PFSK-1 (cell line): ENCODE data around the gene TPP2.

Source experiments
- FOXP2 ChIP-seq: optimal IDR thresholded peaks from 2 replicates; pipeline ENCODE3; 2011; ENCODE audit warnings: borderline replicate concordance, control low read depth, inconsistent platforms; ENCODE audit not compliant: insufficient read depth; ENCODE audit errors: extremely low read length, extremely low read depth
- POLR2AphosphoS5 ChIP-seq: IDR thresholded peaks from 2 replicates; pipeline ENCODE4 v1.6.1; 2012; ENCODE audit warnings: low read depth, mild to moderate bottlenecking, control low read depth, low read length, moderate library complexity
- SIN3A ChIP-seq: IDR thresholded peaks from 2 replicates; pipeline ENCODE4 v1.6.1; 2012; ENCODE audit warnings: mild to moderate bottlenecking, low read length, moderate library complexity, borderline replicate concordance; ENCODE audit not compliant: insufficient read depth
- TAF1 ChIP-seq: IDR thresholded peaks from 2 replicates; pipeline ENCODE4 v1.6.1; 2012; ENCODE audit warnings: low read length, control low read depth, borderline replicate concordance; ENCODE audit not compliant: insufficient read depth
- TF ChIP-seq, protein P1 (sequence below), 2 experiments: IDR thresholded peaks; 2 replicates each; pipeline versions ENCODE4 v1.6.1 to v1.8.0; 2011 to 2012; ENCODE audit warnings: low read depth in 2 of 2, low read length in 2 of 2, control low read depth in 1 of 2, inconsistent platforms in 1 of 2, mild to moderate bottlenecking in 1 of 2, moderate library complexity in 1 of 2; ENCODE audit not compliant: insufficient read depth in 1 of 2

Gene TPP2

DNA sequence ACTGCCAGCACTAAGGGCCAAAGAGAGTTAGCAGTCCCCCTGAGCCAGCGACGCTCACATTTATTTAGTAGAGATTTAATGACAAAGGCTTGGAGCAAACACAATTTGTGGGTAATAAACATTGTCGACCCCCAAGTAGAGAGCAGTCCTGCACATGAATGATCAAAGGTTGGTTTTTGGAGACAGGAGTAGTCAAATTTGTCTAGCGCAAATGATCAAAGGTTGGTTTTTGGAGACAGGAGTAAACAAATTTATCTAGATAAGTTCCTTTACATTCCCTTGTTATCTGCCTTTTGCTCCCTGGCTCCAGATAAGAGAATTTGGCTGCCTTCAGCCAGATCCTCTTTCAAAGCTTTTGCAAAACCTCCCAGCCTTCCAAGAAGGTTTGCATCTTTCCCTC, 71.1 kb downstream of the TPP2 start:
- TF ChIP-seq, protein P1, sequence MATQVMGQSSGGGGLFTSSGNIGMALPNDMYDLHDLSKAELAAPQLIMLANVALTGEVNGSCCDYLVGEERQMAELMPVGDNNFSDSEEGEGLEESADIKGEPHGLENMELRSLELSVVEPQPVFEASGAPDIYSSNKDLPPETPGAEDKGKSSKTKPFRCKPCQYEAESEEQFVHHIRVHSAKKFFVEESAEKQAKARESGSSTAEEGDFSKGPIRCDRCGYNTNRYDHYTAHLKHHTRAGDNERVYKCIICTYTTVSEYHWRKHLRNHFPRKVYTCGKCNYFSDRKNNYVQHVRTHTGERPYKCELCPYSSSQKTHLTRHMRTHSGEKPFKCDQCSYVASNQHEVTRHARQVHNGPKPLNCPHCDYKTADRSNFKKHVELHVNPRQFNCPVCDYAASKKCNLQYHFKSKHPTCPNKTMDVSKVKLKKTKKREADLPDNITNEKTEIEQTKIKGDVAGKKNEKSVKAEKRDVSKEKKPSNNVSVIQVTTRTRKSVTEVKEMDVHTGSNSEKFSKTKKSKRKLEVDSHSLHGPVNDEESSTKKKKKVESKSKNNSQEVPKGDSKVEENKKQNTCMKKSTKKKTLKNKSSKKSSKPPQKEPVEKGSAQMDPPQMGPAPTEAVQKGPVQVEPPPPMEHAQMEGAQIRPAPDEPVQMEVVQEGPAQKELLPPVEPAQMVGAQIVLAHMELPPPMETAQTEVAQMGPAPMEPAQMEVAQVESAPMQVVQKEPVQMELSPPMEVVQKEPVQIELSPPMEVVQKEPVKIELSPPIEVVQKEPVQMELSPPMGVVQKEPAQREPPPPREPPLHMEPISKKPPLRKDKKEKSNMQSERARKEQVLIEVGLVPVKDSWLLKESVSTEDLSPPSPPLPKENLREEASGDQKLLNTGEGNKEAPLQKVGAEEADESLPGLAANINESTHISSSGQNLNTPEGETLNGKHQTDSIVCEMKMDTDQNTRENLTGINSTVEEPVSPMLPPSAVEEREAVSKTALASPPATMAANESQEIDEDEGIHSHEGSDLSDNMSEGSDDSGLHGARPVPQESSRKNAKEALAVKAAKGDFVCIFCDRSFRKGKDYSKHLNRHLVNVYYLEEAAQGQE (IDR thresholded peaks at IDR 0.05; ENCODE audit: insufficient read depth in 1 of 2, low read depth in 2 of 2, low read length in 2 of 2): no peak
- TF ChIP-seq POLR2AphosphoS5: no peak
- no peak for TF ChIP-seq SIN3A
- TF ChIP-seq TAF1: no peak
- no peak for TF ChIP-seq FOXP2

- TF ChIP-seq POLR2AphosphoS5 (no peak), FOXP2 (no peak), TAF1 (no peak), SIN3A (no peak)
- TF ChIP-seq, protein P1 (IDR thresholded peaks at IDR 0.05; ENCODE audit: insufficient read depth in 1 of 2, low read depth in 2 of 2, low read length in 2 of 2): no peak
Observed at GRCh38 chr13:102670130-102670529, 73.3 kb downstream of the TPP2 start.

DNA sequence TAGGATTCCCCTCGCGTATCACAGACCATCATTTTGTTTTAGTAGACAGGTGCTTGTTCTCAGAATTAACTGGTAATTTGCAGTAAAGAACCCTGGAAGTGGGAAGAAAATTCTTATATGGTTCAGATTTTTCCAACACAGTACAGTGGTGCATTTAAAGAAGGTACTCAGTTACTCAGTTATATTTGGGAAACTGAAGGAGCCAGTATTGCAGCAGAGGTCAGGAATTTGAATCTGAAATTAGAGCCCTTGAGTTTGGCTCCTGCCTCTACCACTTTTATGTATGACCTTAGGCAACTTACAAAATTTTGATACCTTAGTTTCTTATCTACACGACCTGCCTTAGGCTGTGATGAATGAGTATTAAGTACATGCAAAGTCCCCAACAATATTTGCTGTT, 78.3 kb downstream of the TPP2 start:
- no peak for TF ChIP-seq POLR2AphosphoS5
- TF ChIP-seq SIN3A: no peak
- TF ChIP-seq TAF1: no peak
- TF ChIP-seq FOXP2: no peak
- TF ChIP-seq, protein P1 (IDR thresholded peaks at IDR 0.05; ENCODE audit: insufficient read depth in 1 of 2, low read depth in 2 of 2, low read length in 2 of 2): no peak

DNA sequence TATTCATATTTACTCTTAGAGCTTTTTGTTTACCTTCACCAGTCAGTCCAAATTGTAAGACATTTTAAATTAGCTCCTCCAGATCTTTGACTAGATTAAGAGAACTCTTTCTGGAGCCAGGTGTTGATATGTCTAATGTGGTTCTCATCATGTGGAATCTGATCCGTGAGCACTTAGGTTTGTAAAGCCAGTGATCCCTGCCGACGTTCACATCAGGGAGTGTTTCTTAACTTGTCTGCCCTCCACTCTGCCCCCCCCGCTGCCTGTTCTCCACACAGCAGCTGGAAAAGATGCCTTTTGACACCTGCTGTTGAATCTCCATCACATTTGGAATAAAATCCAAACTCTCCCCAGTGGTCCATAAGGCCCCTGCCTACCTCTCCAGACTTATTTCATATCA, 80.3 kb downstream of the TPP2 start:
- TF ChIP-seq TAF1: no peak

DNA sequence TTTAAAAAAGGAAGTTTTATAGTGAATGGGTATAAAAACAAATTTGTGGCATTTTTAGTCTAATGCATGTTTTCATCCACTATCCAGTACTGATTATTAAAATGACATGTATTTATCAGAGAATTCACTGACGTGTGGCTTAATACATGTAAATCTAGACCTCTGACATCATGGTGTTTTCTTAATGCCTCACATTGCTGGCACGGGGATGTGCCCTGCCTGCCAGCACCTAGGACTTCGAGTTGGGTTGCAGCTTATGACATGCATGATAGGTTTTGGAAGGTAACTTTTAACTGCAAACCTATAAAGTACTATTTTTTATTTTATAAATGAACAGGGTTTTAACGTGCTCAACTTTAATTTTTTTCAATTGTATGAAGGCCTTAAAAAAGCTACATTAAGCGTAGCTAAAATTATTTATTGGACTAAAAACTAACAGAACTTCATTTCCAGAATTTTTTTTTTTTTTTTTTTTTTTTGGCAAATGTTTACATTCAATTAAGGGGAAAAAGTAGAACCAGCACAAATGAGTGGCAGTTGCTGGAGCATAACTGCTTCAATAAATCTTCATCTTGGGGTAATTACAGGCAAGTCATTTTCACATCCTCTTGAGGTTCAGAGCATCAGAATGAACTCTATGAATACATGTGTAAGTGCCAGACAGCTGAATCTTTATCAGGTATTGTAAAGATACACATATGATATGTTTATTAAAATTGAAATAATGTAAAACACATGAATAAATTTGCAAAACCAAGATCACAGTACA, 81.7 kb downstream of the TPP2 start:
- TF ChIP-seq, protein P1 (IDR thresholded peaks at IDR 0.05; ENCODE audit: insufficient read depth in 1 of 2, low read depth in 2 of 2, low read length in 2 of 2): no peak
- TF ChIP-seq FOXP2: no peak
- no peak for TF ChIP-seq SIN3A
- TF ChIP-seq POLR2AphosphoS5: no peak
- TF ChIP-seq TAF1: no peak
